GM23248 (cell line): ENCODE measurements around the gene LSM14A. TPM values are rescaled to one million over a fixed set of nuclear protein-coding genes. Genes with fewer than 3 reads are reported as not detected.

ENCODE experiments used
- DNase-seq: peaks from one replicate; pipeline ENCODE4 v3.0.0-alpha.2; 2015
- H2AFZ ChIP-seq: fragments of 200-600 bp; sonication (generic); 2 replicates; pipeline ENCODE4 v1.6.1; 2016; ENCODE audit warnings: antibody characterized with exemption
- H3F3A ChIP-seq: fragments of 200-600 bp; sonication (generic); 2 replicates; pipeline ENCODE4 v1.6.1; 2016; ENCODE audit warnings: mild to moderate bottlenecking, antibody characterized with exemption, mixed run types; ENCODE audit not compliant: insufficient read depth
- H3K27ac ChIP-seq: fragments of 200-600 bp; sonication (generic); 2 replicates; pipeline ENCODE4 v1.5.1; 2016; ENCODE audit warnings: mild to moderate bottlenecking
- H3K27me3 ChIP-seq: fragments of 200-600 bp; sonication (generic); replicated peaks from 2 replicates; pipeline ENCODE4 v1.6.1; 2016; ENCODE audit warnings: mild to moderate bottlenecking; ENCODE audit not compliant: insufficient read depth
- H3K36me3 ChIP-seq: fragments of 200-600 bp; sonication (generic); 2 replicates; pipeline ENCODE4 v1.6.1; 2016; ENCODE audit warnings: low read depth, mild to moderate bottlenecking
- H3K4me1 ChIP-seq: fragments of 200-600 bp; sonication (generic); 2 replicates; pipeline ENCODE4 v1.6.1; 2016; ENCODE audit warnings: mild to moderate bottlenecking; ENCODE audit not compliant: insufficient read depth
- H3K4me2 ChIP-seq: fragments of 200-600 bp; sonication (generic); one replicate; pipeline ENCODE4 v1.6.1; 2016; ENCODE audit warnings: mild to moderate bottlenecking; ENCODE audit not compliant: unreplicated experiment
- H3K4me3 ChIP-seq: fragments of 200-600 bp; sonication (generic); 2 replicates; pipeline ENCODE4 v1.5.1; 2016; ENCODE audit warnings: mild to moderate bottlenecking
- H3K79me2 ChIP-seq: fragments of 200-600 bp; sonication (generic); 2 replicates; pipeline ENCODE4 v1.6.1; 2016; ENCODE audit warnings: mild to moderate bottlenecking; ENCODE audit not compliant: insufficient read depth
- H3K9ac ChIP-seq: fragments of 200-600 bp; sonication (generic); 2 replicates; pipeline ENCODE4 v1.6.1; 2016; ENCODE audit warnings: mild to moderate bottlenecking
- H3K9me2 ChIP-seq: fragments of 200-600 bp; sonication (generic); 2 replicates; pipeline ENCODE4 v1.6.1; 2016; ENCODE audit warnings: mixed run types, mild to moderate bottlenecking, moderate library complexity; ENCODE audit not compliant: insufficient read depth
- H3K9me3 ChIP-seq: fragments of 200-600 bp; sonication (generic); one replicate; pipeline ENCODE4 v1.6.1; 2017; ENCODE audit warnings: low read depth
- H4K20me1 ChIP-seq: fragments of 200-600 bp; sonication (generic); 2 replicates; pipeline ENCODE4 v1.6.0; 2016; ENCODE audit not compliant: insufficient read depth
- EZH2 ChIP-seq: fragments of 200-600 bp; sonication (generic); IDR thresholded peaks from 2 replicates; pipeline ENCODE4 v1.6.1; 2018; ENCODE audit warnings: antibody characterized with exemption, mild to moderate bottlenecking; ENCODE audit not compliant: insufficient read depth, poor library complexity, severe bottlenecking
- EZH2phosphoT487 ChIP-seq: fragments of 200-600 bp; sonication (generic); IDR thresholded peaks from 2 replicates; pipeline ENCODE4 v1.6.1; 2018; ENCODE audit warnings: antibody characterized with exemption, moderate library complexity, mild to moderate bottlenecking, low read depth; ENCODE audit not compliant: insufficient read depth
- WGBS, 2 experiments: methylation state at CpG; one replicate each; pipeline ENCODE4 v1.1.6; 2015 to 2017; ENCODE audit warnings: low lambda C conversion rate in 2 of 2, low coverage in 1 of 2; ENCODE audit errors: missing lambda C conversion rate in 2 of 2; 5-methylcytosine and 5-hydroxymethylcytosine counted together
- in situ Hi-C: fragments of 300-500 bp; cut with MboI; formaldehyde crosslinking; loops from 2 replicates; pipeline ENCODE4 v1.15.0; 2020
- polyA plus RNA-seq: library from polyadenylated mRNA; unstranded; fragments of >200 nt; fragmentation: Nextera tagmentation; extraction: Ambion mirVana; gene quantifications from 2 replicates; pipeline ENCODE4 v1.2.1, GENCODE V29; 2016
- total RNA-seq: library from RNA; depleted of rRNA; stranded (reverse); fragments of >200 nt; shearing (Covaris generic); gene quantifications from 2 replicates; pipeline ENCODE4 v1.2.3, GENCODE V29; 2014

LSM14A gene
- total and polyA plus RNA-seq, 2 experiments from 2014 or later = 66.1 to 71.7 TPM

- in situ Hi-C loops = no loop called here
- peaks cover 99% of the 10 kb centered on the region for H3K79me2 ChIP-seq
Measured at GRCh38 chr19:34263745-34264237, 91.5 kb downstream of the LSM14A start.

GRCh38 chr19:34265221-34265650 is 92.9 kb downstream of the LSM14A start:
- Histone ChIP-seq H3K27me3 (no peaks in the 10 kb centered on the region), H3K9ac (no peak overlapping the region), H2AFZ (no peak overlapping the region), H3K4me2 (no peak overlapping the region), H3F3A (peaks cover 16% of the 10 kb centered on the region), H3K36me3 (no peaks in the 10 kb centered on the region), H4K20me1 (no peaks in the 10 kb centered on the region), H3K4me1 (peaks cover 24% of the 10 kb centered on the region), H3K27ac (no peak overlapping the region), H3K9me2 (no peaks in the 10 kb centered on the region), H3K79me2 (peaks cover 89% of the 10 kb centered on the region), H3K4me3 (no peak overlapping the region), H3K9me3 (no peaks in the 10 kb centered on the region)
- in situ Hi-C loops = no loop called here
- no peak for DNase-seq
- TF ChIP-seq EZH2phosphoT487 (no peak), EZH2 (no peak)
- WGBS, 2 experiments = 83 to 85% methylated on average over 6 of the region's 6 CpGs

More at GRCh38 chr19:34263745-34264237, 91.5 kb downstream of the LSM14A start:
- Histone ChIP-seq H3K9ac (no peak overlapping the region), H3K27me3 (no peaks in the 10 kb centered on the region), H3K4me2 (no peak overlapping the region), H2AFZ (no peak overlapping the region), H3K9me3 (no peaks in the 10 kb centered on the region), H3K4me3 (no peak overlapping the region), H3K27ac (no peak overlapping the region), H3K4me1 (peaks cover 25% of the 10 kb centered on the region), H3K9me2 (no peaks in the 10 kb centered on the region), H3K36me3 (no peaks in the 10 kb centered on the region), H3F3A (peaks cover 15% of the 10 kb centered on the region), H4K20me1 (no peaks in the 10 kb centered on the region)
- DNase-seq = no peak
- TF ChIP-seq EZH2phosphoT487 (no peak), EZH2 (no peak)
- WGBS, 2 experiments = 84 to 85% methylated on average over 8 of the region's 8 CpGs

GRCh38 chr19:34269081-34269480 is 96.8 kb downstream of the LSM14A start:
- H3K4me2 ChIP-seq = no peak overlapping the region
- no peaks in the 10 kb centered on the region for H3K9me2 ChIP-seq
- no peak for TF ChIP-seq EZH2
- H3K27me3 ChIP-seq = no peaks in the 10 kb centered on the region
- peaks cover 86% of the 10 kb centered on the region for H3K79me2 ChIP-seq
- no peak overlapping the region for H3K4me3 ChIP-seq
- 94 to 96% methylated on average over 8 of the region's 8 CpGs for WGBS, 2 experiments
- no peak overlapping the region for H3K9ac ChIP-seq
- no peak overlapping the region for H3K27ac ChIP-seq
- H3F3A ChIP-seq = peaks cover 36% of the 10 kb centered on the region
- no peaks in the 10 kb centered on the region for H3K36me3 ChIP-seq
- no peak for DNase-seq
- no peaks in the 10 kb centered on the region for H4K20me1 ChIP-seq
- in situ Hi-C loops = no loop called here
- no peak overlapping the region for H2AFZ ChIP-seq
- H3K4me1 ChIP-seq = peaks cover 38% of the 10 kb centered on the region
- no peaks in the 10 kb centered on the region for H3K9me3 ChIP-seq

GRCh38 chr19:34269489-34269888 is 97.2 kb downstream of the LSM14A start:
- Histone ChIP-seq H3K4me2 (peak overlapping the region; percentile 44), H3K9me2 (no peaks in the 10 kb centered on the region)
- in situ Hi-C loops = no loop called here

More at GRCh38 chr19:34269489-34269888, 97.2 kb downstream of the LSM14A start:
- Histone ChIP-seq H3K36me3 (no peaks in the 10 kb centered on the region), H3F3A (peaks cover 40% of the 10 kb centered on the region), H4K20me1 (no peaks in the 10 kb centered on the region), H3K79me2 (peaks cover 82% of the 10 kb centered on the region), H3K27me3 (no peaks in the 10 kb centered on the region), H3K27ac (peak overlapping the region; percentile 77), H3K9me3 (no peaks in the 10 kb centered on the region), H3K4me1 (peaks cover 42% of the 10 kb centered on the region), H3K4me3 (peak overlapping the region; percentile 13), H3K9ac (peak overlapping the region; percentile 61), H2AFZ (peak overlapping the region; percentile 64)
- DNase-seq = no peak
- 83 to 88% methylated on average over 2 of the region's 2 CpGs for WGBS, 2 experiments
- TF ChIP-seq EZH2 (no peak), EZH2phosphoT487 (no peak)
